ENCODE data around the gene KCND3.

The KCND3 gene

DNA sequence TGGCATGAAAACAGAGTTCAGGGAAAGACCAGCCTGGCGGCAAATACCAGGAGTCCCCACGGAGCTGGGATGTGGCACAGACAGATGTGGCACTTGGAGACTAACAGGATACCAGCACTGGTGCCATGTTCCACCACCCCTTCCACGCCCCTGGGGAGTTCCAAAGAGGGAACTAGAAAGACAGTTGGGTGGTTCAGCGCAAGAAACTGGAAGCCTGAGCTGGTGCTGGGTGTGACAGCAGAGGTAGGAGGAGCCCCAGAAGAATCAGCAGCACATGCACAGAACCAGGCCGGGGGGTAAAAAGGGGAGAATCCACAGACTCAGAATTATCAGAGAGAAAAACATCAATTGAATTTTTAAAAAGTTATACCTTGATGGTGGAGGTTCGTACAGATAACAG lies 211.4 kb downstream of the KCND3 start:
- DNase-seq (ENCODE audit: low read depth in 2 of 2) = no peak

DNA sequence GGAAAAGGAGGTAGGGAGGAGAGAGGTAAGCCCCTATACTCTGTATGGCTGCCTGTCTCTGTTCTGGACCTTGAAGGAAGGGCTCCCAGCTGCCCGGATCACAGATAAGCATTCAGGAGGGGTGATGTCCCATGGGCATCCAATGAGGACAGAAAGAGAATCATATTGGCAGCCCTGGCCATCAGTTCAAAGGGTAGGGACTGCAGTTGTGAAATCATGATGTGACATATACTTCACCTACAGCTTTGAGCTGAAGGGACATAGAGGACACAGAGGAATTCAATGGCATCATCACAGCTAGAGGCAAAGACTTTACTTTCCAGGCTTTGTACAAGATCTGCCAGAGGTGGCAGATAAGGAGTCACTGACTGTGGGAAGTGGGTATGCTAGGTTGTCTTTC lies 212.2 kb downstream of the KCND3 start:
- DNase-seq (ENCODE audit: low read depth in 2 of 2) = no peak

DNA sequence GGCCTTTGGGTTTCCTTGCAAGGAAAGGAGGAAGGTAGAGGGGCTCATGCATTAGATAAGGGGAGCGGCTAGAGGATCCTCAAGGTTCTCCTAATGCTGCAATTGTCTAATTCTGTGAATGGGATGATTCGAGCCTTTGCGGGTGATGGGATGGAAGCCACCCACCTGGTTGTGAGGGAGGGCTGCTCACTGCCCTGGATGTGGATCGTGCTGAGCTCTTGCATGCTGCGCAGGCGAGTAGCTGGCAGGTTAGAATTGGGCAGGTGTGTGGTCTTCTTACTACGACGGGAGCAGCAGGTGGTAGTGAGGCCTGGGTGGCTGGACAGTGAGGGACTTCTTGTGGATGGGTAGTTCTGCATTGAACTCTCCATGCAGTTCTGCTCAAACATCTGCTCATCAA lies 212.6 kb downstream of the KCND3 start:
- no peak for DNase-seq (ENCODE audit: low read depth in 2 of 2)

DNA sequence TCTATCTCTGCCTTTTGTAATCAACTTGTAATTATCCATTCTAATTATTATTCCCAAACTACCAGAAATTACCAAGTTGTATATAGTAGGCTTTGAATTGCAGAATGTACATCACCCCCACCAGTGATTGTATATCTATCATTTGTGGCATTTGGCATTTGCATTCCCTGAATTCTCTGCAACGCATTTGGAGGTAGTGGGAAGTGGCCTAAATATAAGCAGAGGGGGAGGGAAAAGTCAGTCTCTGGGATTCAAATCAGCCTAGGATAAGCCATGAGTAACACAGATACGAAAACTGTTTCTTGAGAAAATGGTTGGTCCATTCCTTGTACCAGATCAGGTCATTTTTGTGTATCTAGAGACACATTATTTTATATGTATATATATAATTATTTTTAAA lies 213.1 kb downstream of the KCND3 start:
- DNase-seq (ENCODE audit: low read depth in 2 of 2) = no peak

DNA sequence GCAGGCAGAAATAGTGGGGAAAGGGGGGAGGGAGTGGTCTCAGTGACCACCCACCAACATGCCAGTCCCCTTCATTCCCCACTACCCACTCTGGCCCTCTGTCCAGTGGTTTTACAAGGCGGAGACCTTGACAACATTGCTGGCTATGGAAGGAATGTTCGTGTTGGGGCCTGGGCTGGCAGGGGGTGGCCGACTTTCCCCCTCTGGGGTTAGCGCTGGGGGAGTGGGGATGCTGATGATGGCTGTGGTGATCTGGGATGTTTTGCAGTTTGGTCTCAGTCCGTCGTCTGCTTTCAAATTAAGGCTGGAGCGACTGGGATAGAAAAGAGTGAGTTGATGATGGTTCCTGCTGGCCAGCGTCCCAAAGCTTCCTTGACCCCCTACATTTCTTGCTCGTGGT lies 213.5 kb downstream of the KCND3 start:
- no peak for DNase-seq (ENCODE audit: low read depth in 2 of 2)

DNA sequence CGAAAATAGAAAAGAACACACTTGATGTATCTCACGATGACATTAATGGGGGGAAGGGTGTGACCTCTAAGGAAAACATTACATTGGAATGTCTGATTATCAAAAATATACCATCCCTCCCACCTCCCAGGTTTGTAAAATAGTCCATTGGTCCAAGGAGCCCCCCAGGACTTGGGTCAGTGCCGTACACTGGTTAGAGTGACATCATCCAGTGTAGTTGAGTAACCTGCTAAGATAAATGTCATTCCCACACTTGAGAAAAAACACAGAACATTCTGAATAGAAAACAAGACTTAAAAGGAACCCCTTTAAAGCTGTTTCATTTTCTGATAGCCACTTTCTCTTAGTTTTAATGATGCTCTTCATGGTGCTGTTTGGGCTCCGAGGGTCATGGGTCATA lies 218.6 kb downstream of the KCND3 start:
- DNase-seq (ENCODE audit: low read depth in 2 of 2) = no peak

DNA sequence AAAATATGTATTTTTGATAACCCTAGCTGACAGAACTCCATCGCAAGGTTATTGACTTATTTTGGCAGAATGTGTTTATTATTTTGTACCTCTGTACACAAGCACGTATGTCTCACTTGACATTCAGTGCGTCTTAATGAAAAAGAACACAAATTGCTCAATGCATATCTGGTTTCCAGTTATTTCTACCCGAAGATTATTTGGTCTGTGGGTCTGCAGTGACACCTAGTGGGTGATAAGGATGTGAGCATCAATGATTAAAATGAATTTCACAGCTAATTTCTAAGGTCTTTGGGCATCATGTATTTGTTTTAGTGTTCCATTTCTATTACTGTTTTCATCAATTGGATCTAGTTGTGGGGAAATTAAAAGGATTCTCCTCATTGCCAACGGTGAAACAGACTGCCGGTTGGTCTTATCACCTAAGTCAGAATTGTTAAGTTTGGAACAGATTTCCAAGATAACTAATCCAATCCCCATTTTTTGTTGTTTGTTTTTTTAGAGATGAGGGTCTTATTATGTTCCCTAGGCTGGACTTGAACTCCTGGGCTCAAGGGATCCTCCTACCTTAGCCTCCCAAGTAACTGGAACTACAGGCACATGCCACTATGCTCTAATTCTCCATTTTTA lies 219.8 kb downstream of the KCND3 start:
- peak in 1 of 2 donors; percentile 13 for DNase-seq (ENCODE audit: low read depth in 2 of 2)

DNA sequence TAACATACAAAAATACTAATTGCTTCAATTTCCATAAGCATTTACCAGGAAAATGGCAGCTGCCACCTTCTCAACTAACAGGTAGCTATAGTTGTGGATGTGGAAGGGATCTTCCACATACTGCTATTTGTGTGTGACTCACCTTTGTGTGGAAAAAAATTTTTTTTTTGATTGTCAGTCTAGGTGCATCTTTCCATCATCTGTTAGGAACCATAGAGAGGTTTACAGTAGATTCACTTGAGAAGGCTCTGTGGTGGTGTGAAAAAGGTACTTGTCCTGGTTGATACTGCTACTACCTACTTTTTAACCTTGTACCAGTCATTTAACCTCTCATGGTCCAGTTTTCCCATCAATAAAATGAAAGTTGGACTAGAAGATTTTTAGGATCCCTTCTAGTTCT lies 220.8 kb downstream of the KCND3 start:
- DNase-seq (ENCODE audit: low read depth in 2 of 2) = no peak

DNA sequence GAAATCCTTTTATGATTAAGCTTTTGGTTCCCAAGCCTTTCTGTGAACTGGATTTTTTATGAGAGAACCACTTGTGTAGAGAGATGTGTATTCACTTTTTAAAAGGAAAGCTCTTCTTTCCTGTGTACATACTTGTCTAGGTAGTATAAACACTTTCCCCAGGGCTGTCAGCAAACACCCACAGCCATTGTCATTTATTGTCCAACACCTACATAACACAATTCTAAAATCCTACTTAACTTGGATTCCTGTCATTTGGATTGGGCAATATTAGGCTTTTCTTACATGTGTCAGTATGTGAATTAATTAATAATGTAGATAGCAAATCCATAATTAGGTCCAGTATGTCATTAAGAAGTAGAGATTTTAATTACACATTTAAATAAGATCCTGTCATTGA lies 221.4 kb downstream of the KCND3 start:
- DNase-seq (ENCODE audit: low read depth in 2 of 2) = no peak

DNA sequence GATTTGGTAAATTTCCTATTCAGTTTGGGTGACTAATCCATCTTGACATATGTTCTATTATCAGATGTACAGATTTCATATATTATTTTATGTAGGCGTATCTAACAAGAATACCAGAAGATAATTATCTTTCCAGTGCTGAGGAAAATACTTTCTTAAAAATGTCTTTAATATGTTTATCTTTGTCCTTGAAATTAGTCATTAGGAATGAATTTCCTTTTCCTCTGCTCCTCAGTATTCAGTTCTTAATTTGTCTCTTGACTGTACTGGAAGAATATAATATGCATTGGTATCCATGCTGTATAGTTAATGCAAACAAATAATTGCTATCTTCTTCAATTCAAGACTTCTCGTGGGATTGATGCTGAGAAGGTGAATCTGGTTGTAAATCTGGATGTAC lies 227.1 kb downstream of the KCND3 start:
- no peak for DNase-seq (ENCODE audit: low read depth in 2 of 2)

DNA sequence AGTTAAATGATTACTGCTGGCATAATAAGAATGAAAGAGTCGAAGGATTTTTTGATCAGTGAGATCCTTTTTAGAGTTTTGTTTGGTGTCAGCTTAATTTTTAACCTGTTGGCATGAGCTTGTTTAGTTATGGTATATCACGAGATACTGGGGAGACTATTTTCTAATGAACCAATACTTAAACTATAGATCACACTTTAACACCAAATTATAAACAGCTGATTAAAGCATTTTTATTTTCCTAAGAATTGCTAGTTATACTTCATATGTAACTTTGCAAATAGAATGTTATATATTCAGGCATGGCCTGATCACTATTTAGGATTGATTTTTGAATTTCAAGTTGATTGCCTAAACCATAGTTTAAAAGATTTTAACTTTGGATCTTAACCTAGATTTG lies 227.8 kb downstream of the KCND3 start:
- DNase-seq (ENCODE audit: low read depth in 2 of 2) = no peak

DNA sequence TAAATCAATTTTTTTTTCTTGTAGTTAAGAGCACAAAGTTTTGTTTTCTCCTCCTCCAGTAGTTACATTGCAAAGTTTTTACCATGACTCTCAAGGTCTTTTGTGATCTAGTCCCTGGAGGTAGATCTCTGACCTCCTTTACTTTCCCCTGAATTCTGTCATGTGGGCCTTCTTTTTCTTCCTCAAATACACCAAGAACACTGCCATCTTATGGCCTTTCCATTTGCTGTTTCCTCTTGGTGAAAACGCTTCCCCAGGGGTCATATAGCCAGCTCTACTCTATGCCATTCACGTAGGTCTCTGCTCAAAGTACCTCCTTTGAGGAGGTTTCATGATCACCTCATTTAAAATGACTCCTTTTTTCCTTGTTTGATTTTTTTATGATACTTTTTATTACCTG lies 231.1 kb downstream of the KCND3 start:
- DNase-seq (ENCODE audit: low read depth in 2 of 2) = no peak

DNA sequence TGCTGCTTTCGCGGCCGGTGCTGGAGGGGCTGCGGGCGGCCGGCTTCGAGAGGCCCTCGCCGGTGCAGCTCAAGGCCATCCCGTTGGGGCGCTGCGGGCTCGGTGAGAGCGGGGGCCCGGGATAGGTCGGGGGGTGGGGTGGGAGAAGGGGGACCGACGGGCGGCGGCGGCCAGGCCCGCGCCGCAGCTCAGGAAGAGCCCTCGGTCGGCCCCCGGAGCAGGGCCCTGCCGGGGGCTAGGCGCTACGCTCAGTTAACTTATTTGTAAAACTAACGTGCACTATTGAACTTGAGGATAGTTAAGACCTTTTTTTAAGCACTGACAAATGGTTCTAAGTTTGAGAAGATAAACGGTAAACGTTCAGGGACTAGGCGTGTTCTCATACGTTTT lies 233.3 kb downstream of the KCND3 start:
- no peak for DNase-seq (ENCODE audit: low read depth in 2 of 2)

DNA sequence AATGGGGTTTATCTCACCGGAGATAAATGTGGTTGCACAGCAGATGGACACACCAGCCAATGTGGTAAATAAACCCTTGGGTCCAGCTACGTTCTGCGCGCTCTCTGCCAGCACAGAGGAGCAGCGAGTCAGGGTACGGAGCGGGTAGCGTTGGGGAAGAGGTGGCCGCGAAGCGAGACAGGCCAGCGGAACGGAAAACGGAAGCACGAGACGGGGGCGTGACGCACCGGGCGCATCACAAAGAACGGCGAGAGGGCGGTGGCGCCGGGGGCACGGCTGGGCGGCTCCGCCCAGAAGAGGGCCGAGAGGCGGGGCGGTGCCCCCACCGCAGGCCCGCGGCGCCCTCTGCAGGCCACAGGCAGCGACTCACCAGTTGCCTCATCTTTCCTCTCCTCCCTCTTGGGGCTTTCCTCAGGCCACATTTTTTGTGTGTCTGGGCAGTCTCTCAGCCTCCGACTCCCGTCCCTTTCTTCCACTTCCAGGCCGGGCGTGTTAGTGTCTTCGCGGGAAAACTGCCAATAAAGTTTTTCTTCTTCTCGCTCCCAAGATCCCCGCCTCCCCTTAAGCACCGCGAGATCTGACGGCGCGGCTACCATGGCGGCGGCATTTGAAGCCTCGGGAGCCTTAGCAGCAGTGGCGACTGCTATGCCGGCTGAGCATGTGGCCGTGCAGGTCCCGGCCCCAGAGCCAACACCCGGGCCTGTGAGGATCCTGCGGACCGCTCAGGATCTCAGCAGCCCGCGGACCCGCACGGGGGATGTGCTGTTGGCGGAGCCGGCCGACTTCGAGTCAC lies 233.9 kb downstream of the KCND3 start, which contains the start of gene DDX20:
Gene DDX20 (plus strand): TSS at position 571 of the 793 bp plus-strand sequence. CDS start 24 bp downstream, at position 595.
- DNase-seq (ENCODE audit: low read depth in 2 of 2) = peak; percentile 87 to 90

DNA sequence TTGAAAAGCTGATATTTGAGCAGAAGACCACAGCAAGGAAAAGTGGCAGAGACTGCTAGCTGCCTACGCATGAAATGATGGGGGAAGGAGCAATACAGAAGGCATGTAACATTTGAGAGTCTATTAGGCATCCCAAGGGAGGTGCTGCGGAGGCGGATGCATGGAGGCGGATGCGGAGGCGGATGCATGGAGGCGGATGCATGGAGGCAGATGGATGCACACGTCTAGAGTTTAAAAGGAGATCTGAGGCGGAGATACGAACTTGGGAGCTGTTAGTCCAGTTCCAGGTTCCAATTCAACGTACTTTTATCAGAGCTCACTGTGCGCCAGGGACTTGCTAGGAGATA lies 234.5 kb downstream of the KCND3 start:
- DNase-seq (ENCODE audit: low read depth in 2 of 2) = peak in 1 of 2 donors; percentile 17

DNA sequence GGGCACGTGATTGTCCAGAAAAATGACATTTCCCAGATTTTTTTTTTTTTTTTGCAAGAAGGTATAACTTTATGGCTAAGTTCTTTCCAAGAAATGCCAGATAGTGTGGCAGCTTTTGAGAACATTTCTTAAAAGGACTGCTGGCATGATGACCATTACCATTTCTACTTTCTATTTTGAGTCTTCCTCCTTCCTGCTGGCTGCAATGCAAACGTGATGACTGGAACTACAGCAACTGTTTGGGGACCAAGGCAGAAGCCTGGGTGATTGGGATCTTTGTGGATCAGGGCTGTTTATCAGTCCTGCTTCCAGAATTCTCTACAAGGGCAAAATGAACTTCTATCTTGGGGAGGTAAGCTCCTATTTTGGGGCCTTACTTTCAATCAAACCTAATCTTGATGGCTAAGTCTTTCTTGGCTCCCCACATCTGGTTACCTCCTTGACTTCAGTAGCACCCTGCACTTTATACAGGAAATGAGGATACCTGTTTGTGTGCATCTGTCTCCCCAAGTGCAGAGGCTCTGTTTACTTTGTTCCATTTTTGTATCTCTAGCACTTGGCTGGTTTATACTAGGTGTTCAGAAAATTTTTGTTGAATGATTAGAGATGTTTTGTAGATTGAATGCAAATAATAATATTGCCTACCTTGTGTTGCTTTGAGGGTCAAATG lies 237.4 kb downstream of the KCND3 start:
- DNase-seq (ENCODE audit: low read depth in 2 of 2) = no peak

DNA sequence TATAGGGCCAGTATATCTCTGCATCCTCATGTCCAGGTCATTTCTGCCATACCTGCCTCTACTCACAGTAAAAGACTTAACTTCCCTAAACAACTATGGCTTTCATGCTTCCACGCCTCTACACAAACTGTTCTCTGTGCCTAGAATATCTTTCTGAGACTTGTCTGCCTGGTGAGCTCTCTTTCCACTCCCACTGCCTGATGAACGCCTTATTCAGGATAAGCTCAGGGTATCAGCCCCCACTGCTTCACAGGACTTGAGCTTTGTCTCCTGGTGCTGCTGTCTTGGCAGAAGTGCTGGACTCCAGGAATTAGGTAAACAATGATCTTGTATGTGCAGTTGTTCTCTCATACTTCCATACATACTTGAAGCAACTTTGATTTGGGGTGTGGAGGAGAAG lies 238.6 kb downstream of the KCND3 start:
- DNase-seq (ENCODE audit: low read depth in 2 of 2) = no peak

DNA sequence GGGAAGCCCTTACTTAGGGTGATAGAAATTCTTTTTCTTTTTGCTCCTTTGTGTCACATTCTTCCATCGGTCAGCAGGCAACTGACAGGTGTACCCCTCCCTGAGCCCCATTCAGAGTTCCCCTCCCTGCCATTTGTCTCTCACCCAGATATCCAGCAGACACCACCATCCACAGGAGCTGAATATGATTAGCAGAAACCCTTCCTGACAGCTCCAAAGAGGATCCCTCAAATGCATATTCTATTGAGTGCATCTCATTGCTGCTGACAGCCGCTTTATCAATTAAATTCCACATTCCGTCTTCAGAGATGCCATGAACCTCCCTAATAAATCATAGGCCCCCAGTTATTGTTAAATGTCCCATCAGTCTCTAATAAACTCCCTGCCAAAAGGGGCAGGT lies 239.8 kb downstream of the KCND3 start:
- no peak for DNase-seq (ENCODE audit: low read depth in 2 of 2)

DNA sequence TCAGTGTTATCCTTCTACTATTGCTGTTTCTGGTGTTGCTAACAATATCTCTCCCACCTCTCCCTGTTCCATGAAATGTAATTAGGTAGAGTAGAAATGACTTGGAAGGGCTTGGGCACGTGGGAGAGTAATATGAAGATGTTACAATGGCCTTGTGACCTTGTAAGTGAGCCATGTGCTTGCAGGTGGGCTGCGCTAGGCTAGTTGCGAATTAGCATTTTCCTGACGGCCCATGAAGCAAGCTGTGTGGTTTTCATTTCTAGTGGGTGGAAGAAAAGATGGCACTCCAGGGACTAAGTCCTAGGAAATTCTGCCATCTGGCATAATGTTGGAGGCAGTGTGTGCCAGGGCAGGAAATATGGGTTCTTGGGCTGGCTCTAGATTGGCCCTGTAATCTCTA lies 241.5 kb downstream of the KCND3 start:
- DNase-seq (ENCODE audit: low read depth in 2 of 2) = no peak

DNA sequence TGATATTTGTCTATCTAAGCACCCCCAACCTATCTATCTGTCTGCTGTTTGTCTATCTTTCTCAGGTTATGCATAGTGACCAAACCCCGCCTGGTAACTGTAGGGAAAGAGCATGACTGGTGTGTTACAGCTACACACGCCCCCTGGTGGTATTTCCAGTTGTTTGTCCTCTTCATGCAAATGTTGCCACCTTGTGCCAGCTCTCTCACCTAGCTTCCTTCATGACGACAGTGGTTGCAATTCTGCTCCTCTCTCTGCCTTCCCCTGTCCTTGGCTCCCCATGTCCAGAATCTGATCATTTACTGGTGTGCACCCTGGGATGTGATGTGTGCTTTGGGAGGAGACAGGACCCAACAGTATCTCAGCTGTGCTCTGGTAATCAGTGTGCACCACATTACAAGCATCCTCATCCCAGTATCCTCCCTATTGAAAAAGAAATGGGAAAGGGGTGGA lies 242.2 kb downstream of the KCND3 start:
- DNase-seq (ENCODE audit: low read depth in 2 of 2) = peak in 1 of 2 donors; percentile 50

DNA sequence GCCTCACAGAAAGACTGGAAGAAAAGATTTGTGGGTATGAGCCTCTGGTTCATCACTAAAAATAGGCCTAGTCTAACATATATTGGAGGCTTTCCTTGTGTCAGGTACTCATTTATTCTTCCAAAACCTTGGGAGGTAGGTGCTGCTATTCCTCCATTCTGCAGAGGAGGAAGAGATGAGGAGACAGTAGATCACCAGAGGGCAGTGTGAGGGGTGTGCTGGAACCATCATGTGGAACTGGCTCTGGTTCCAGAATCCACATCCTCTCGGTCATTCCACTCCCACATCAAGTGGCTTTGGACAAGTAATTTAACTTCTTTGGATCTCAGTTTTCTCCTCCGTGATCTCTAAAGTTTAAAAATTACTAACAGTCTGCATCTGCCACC lies 242.9 kb downstream of the KCND3 start:
- no peak for DNase-seq (ENCODE audit: low read depth in 2 of 2)

DNA sequence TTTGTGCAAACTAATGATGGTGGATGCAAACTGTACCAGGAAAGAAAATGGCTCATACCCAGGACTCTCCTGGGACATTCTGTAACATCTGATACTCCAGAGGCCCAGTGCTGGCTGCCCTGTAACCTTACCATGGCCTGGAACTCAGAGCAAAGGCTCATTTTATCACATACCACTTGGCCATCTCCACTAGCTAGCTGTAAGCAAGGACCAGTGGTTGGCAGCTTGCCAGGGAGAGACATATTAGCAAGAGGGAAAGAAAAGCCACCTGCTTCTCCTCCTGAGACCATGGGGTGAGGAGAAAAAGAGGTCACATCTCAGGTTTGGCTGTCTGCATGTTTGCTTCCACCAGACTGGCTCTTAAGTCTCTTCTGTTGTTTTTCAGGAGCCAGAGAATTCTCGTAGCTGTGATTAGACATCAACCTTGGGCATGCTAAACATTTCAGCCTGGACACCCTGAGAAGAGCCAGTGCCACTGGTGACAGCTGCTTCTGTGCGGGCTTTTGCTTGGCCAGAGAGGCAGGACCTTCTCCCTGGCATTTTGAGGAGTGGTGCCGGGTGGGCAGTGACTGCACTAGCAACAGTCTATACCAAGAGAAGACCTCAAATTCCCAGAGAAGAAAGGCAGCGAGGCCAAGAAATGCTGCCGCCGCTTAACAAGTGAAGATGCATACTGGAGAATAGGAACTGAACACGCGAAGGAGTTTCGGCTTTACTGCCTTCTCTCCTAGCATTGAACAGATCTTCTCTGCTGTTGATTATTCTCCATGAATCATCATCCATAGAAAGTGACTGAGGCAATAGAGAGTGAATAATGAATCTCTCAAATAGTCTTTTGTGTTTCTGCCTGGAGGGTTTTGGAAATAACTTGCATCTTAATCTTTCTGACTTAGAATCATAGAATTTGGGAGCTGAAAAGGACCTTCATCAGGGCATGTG lies 243.5 kb downstream of the KCND3 start:
- DNase-seq (ENCODE audit: low read depth in 2 of 2) = no peak
